Body of pancreas (tissue), 4 donors: Measurements from ENCODE around the gene LHFPL3.

Experiments
- POLR2A ChIP-seq, 3 donors: fragments of 450-650 bp; IDR thresholded peaks; one replicate each; pipeline ENCODE4 v1.6.1; 2016; ENCODE audit warnings: antibody characterized with exemption in 3 of 3, mild to moderate bottlenecking in 2 of 3
- TF ChIP-seq, protein P1 (sequence below), 7 experiments: fragments of 450-650 bp in 4 of 7; fragments of 200-600 bp in 3 of 7; sonication (generic) in 3 of 7; IDR thresholded peaks; one replicate each; pipeline ENCODE4 v1.5.1; 2016 to 2019; ENCODE audit warnings: antibody characterized with exemption in 7 of 7

DNA sequence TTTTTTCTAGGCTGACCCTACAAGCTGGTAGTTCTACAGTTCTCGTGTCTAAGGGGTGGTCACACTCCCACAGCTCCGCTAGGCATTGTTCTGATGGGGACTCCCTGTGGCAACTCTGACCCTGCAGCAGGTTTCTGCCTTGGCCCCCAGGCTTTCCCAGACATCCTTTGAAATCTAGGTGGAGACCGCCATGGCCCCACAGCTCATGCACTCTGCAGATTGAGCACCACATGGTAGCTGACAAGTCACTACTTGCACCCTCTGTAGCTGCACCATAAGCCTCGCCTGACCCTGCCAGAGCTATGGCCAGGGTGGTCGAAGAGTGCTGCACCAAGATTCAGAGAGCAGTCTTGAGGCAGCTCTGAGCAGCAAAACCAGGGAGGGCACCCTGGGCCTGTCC, 275.6 kb downstream of the LHFPL3 start:
- TF ChIP-seq, protein P1, sequence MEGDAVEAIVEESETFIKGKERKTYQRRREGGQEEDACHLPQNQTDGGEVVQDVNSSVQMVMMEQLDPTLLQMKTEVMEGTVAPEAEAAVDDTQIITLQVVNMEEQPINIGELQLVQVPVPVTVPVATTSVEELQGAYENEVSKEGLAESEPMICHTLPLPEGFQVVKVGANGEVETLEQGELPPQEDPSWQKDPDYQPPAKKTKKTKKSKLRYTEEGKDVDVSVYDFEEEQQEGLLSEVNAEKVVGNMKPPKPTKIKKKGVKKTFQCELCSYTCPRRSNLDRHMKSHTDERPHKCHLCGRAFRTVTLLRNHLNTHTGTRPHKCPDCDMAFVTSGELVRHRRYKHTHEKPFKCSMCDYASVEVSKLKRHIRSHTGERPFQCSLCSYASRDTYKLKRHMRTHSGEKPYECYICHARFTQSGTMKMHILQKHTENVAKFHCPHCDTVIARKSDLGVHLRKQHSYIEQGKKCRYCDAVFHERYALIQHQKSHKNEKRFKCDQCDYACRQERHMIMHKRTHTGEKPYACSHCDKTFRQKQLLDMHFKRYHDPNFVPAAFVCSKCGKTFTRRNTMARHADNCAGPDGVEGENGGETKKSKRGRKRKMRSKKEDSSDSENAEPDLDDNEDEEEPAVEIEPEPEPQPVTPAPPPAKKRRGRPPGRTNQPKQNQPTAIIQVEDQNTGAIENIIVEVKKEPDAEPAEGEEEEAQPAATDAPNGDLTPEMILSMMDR (IDR thresholded peaks at IDR 0.05) = no peak
- no peak for TF ChIP-seq POLR2A (IDR thresholded peaks at IDR 0.05)
